Hepatocyte (in vitro differentiated cells): Measurements from ENCODE around the gene SLC25A21. TPM values are rescaled to one million over a fixed set of nuclear protein-coding genes. Genes with fewer than 3 reads are reported as not detected.
A peak's percentile ranks its signal among the peaks of the same experiment; 100 is the strongest.

ENCODE experiments used
- DNase-seq: peaks from one replicate; pipeline ENCODE4 v3.0.0-alpha.2; 2016; ENCODE audit warnings: low spot score
- H2AFZ ChIP-seq: fragments of 200-600 bp; sonication (generic); 2 replicates; pipeline ENCODE4 v1.6.0; 2016; ENCODE audit warnings: antibody characterized with exemption, mild to moderate bottlenecking
- H3K27ac ChIP-seq: fragments of 200-600 bp; sonication (generic); 2 replicates; pipeline ENCODE4 v1.5.1; 2016; ENCODE audit warnings: mild to moderate bottlenecking
- H3K27me3 ChIP-seq: fragments of 200-600 bp; sonication (generic); 2 replicates; pipeline ENCODE4 v1.6.1; 2016
- H3K36me3 ChIP-seq: fragments of 200-600 bp; sonication (generic); replicated peaks from 2 replicates; pipeline ENCODE4 v1.5.1; 2016; ENCODE audit warnings: low read depth; ENCODE audit not compliant: insufficient read depth
- H3K4me1 ChIP-seq: fragments of 200-600 bp; sonication (generic); 2 replicates; pipeline ENCODE4 v1.5.1; 2016; ENCODE audit warnings: mild to moderate bottlenecking, moderate library complexity; ENCODE audit not compliant: insufficient read depth
- H3K4me2 ChIP-seq: fragments of 200-600 bp; sonication (generic); 2 replicates; pipeline ENCODE4 v1.6.0; 2016
- H3K4me3 ChIP-seq: fragments of 200-600 bp; sonication (generic); 2 replicates; pipeline ENCODE4 v1.5.1; 2016; ENCODE audit warnings: mild to moderate bottlenecking
- H3K79me2 ChIP-seq: fragments of 200-600 bp; sonication (generic); 2 replicates; pipeline ENCODE4 v1.6.0; 2017; ENCODE audit warnings: mild to moderate bottlenecking
- H3K9me2 ChIP-seq: fragments of 200-600 bp; sonication (generic); replicated peaks from 2 replicates; pipeline ENCODE4 v1.6.0; 2017; ENCODE audit warnings: mild to moderate bottlenecking; ENCODE audit not compliant: insufficient read depth
- H3K9me3 ChIP-seq: fragments of 200-600 bp; sonication (generic); 2 replicates; pipeline ENCODE4 v1.5.1; 2016; ENCODE audit warnings: low read depth, mild to moderate bottlenecking
- H4K20me1 ChIP-seq: fragments of 200-600 bp; sonication (generic); 2 replicates; pipeline ENCODE4 v1.6.0; 2016; ENCODE audit warnings: mild to moderate bottlenecking; ENCODE audit not compliant: insufficient read depth, poor library complexity, severe bottlenecking
- EZH2 ChIP-seq: fragments of 200-600 bp; sonication (generic); IDR thresholded peaks from 2 replicates; pipeline ENCODE4 v1.6.1; 2016; ENCODE audit warnings: antibody characterized with exemption, mild to moderate bottlenecking, borderline replicate concordance
- EZH2phosphoT487 ChIP-seq: fragments of 200-600 bp; sonication (generic); IDR thresholded peaks from one replicate; pipeline ENCODE4 v1.6.1; 2018; ENCODE audit warnings: antibody characterized with exemption, mild to moderate bottlenecking, low read depth, moderate library complexity; ENCODE audit not compliant: unreplicated experiment, severe bottlenecking
- WGBS: methylation state at CpG from one replicate; pipeline ENCODE4 v1.1.6; 2016; ENCODE audit warnings: low lambda C conversion rate; ENCODE audit errors: missing lambda C conversion rate; 5-methylcytosine and 5-hydroxymethylcytosine counted together
- polyA plus RNA-seq: library from polyadenylated mRNA; unstranded; fragments of >200 nt; fragmentation: Nextera tagmentation; extraction: Ambion mirVana; gene quantifications from 2 replicates; pipeline ENCODE4 v1.2.1, GENCODE V29; 2016
- total RNA-seq: library from RNA; depleted of rRNA; stranded (reverse); fragments of >200 nt; gene quantifications from 2 replicates; pipeline ENCODE4 v1.2.3, GENCODE V29; 2014
- TF ChIP-seq, protein P1 (sequence below): fragments of 200-600 bp; sonication (generic); IDR thresholded peaks from 2 replicates; pipeline ENCODE4 v1.5.1; 2016; ENCODE audit warnings: antibody characterized with exemption, mild to moderate bottlenecking; ENCODE audit not compliant: poor library complexity

The SLC25A21 gene
- total and polyA plus RNA-seq, 2 experiments from 2014 or later, result 1.4 to 1.6 TPM

- H3K4me2 ChIP-seq, result no peak overlapping the region
- no peak for DNase-seq
- TF ChIP-seq, protein P1, sequence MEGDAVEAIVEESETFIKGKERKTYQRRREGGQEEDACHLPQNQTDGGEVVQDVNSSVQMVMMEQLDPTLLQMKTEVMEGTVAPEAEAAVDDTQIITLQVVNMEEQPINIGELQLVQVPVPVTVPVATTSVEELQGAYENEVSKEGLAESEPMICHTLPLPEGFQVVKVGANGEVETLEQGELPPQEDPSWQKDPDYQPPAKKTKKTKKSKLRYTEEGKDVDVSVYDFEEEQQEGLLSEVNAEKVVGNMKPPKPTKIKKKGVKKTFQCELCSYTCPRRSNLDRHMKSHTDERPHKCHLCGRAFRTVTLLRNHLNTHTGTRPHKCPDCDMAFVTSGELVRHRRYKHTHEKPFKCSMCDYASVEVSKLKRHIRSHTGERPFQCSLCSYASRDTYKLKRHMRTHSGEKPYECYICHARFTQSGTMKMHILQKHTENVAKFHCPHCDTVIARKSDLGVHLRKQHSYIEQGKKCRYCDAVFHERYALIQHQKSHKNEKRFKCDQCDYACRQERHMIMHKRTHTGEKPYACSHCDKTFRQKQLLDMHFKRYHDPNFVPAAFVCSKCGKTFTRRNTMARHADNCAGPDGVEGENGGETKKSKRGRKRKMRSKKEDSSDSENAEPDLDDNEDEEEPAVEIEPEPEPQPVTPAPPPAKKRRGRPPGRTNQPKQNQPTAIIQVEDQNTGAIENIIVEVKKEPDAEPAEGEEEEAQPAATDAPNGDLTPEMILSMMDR, result no peak
- TF ChIP-seq EZH2 (no peak), EZH2phosphoT487 (no peak)
Observed at GRCh38 chr14:37063467-37064240, 108.8 kb downstream of the SLC25A21 start.

GRCh38 chr14:37062191-37062803 lies 110.1 kb downstream of the SLC25A21 start:
- no peak overlapping the region for H3K4me2 ChIP-seq
- no peak overlapping the region for H3K4me3 ChIP-seq
- H4K20me1 ChIP-seq, result no peaks in the 10 kb centered on the region
- H3K27me3 ChIP-seq, result no peaks in the 10 kb centered on the region
- WGBS, result 85% methylated on average over 4 of the region's 4 CpGs
- H2AFZ ChIP-seq, result no peak overlapping the region
- H3K9me3 ChIP-seq, result no peaks in the 10 kb centered on the region
- H3K9me2 ChIP-seq, result no peaks in the 10 kb centered on the region
- no peaks in the 10 kb centered on the region for H3K4me1 ChIP-seq
- H3K27ac ChIP-seq, result no peak overlapping the region
- no peaks in the 10 kb centered on the region for H3K36me3 ChIP-seq
- H3K79me2 ChIP-seq, result no peaks in the 10 kb centered on the region
- DNase-seq, result no peak
- TF ChIP-seq EZH2phosphoT487 (no peak), EZH2 (no peak)
- TF ChIP-seq, protein P1, result no peak

More at GRCh38 chr14:37063467-37064240, 108.8 kb downstream of the SLC25A21 start:
- no peaks in the 10 kb centered on the region for H3K79me2 ChIP-seq
- 84% methylated on average over 4 of the region's 4 CpGs for WGBS
- no peaks in the 10 kb centered on the region for H3K9me3 ChIP-seq
- no peak overlapping the region for H2AFZ ChIP-seq
- H3K4me1 ChIP-seq, result no peaks in the 10 kb centered on the region
- no peak overlapping the region for H3K27ac ChIP-seq
- no peaks in the 10 kb centered on the region for H3K27me3 ChIP-seq
- H3K4me3 ChIP-seq, result no peak overlapping the region
- H3K36me3 ChIP-seq, result no peaks in the 10 kb centered on the region
- no peaks in the 10 kb centered on the region for H4K20me1 ChIP-seq
- H3K9me2 ChIP-seq, result no peaks in the 10 kb centered on the region

GRCh38 chr14:37061697-37062096 lies 110.7 kb downstream of the SLC25A21 start:
- TF ChIP-seq EZH2phosphoT487 (no peak), EZH2 (no peak)
- TF ChIP-seq, protein P1, result no peak
- WGBS, result 75% methylated on average over 1 of the region's 1 CpG
- peak; percentile 9 for DNase-seq
- no peak overlapping the region for H2AFZ ChIP-seq
- no peak overlapping the region for H3K4me3 ChIP-seq
- H3K36me3 ChIP-seq, result no peaks in the 10 kb centered on the region
- H3K9me3 ChIP-seq, result no peaks in the 10 kb centered on the region
- peak overlapping the region; percentile 40 for H3K27ac ChIP-seq
- no peaks in the 10 kb centered on the region for H3K9me2 ChIP-seq
- H3K79me2 ChIP-seq, result no peaks in the 10 kb centered on the region
- no peak overlapping the region for H3K4me2 ChIP-seq
- H3K27me3 ChIP-seq, result no peaks in the 10 kb centered on the region
- H4K20me1 ChIP-seq, result no peaks in the 10 kb centered on the region
- H3K4me1 ChIP-seq, result no peaks in the 10 kb centered on the region
